RWPE2 (cell line): ENCODE results near the gene ASB16.

Experiments used
- ATAC-seq: fragments of 200-7000 bp; cut with Tn5 transposase; 3 replicates; pipeline ENCODE4 v1.9.1; 2021; ENCODE audit warnings: low read depth
- DNase-seq: peaks from one replicate; pipeline ENCODE4 v3.0.0-alpha.2; 2020; ENCODE audit warnings: low spot score
- H3K27ac ChIP-seq: fragments of 450-650 bp; 2 replicates; pipeline ENCODE4 v1.5.1; 2017; ENCODE audit warnings: mild to moderate bottlenecking; ENCODE audit not compliant: poor library complexity, severe bottlenecking
- H3K27me3 ChIP-seq: fragments of 250-450 bp; sonication (Bioruptor Pico); 2 replicates; pipeline ENCODE4 v1.5.1; 2021; ENCODE audit warnings: mild to moderate bottlenecking, moderate library complexity; ENCODE audit not compliant: insufficient read depth, poor library complexity, severe bottlenecking
- H3K36me3 ChIP-seq: fragments of 250-450 bp; sonication (Bioruptor Pico); 2 replicates; pipeline ENCODE4 v1.5.1; 2020; ENCODE audit warnings: low read depth, mild to moderate bottlenecking, moderate library complexity
- H3K4me1 ChIP-seq: fragments of 250-450 bp; sonication (Bioruptor Pico); 2 replicates; pipeline ENCODE4 v1.5.1; 2021; ENCODE audit warnings: mild to moderate bottlenecking, moderate library complexity; ENCODE audit not compliant: insufficient read depth, poor library complexity, severe bottlenecking
- H3K4me3 ChIP-seq: fragments of 250-450 bp; sonication (Bioruptor Pico); 2 replicates; pipeline ENCODE4 v1.5.1; 2021; ENCODE audit warnings: mild to moderate bottlenecking, moderate library complexity; ENCODE audit not compliant: severe bottlenecking
- H3K9me3 ChIP-seq: fragments of 250-450 bp; sonication (Bioruptor Pico); 2 replicates; pipeline ENCODE4 v1.5.1; 2021; ENCODE audit warnings: mild to moderate bottlenecking, moderate library complexity; ENCODE audit not compliant: severe bottlenecking
- CTCF ChIP-seq: fragments of 450-650 bp; IDR thresholded peaks from one replicate; pipeline ENCODE4 v1.5.1; 2017; ENCODE audit warnings: mild to moderate bottlenecking, moderate library complexity; ENCODE audit not compliant: poor library complexity, severe bottlenecking

The ASB16 gene

GRCh38 chr17:44218344-44219107 is 48.0 kb downstream of the ASB16 start:
- Histone ChIP-seq H3K27me3 (no peaks in the 10 kb centered on the region), H3K9me3 (no peaks in the 10 kb centered on the region), H3K4me1 (peaks cover 14% of the 10 kb centered on the region), H3K36me3 (peaks cover 31% of the 10 kb centered on the region), H3K27ac (peak overlapping the region; percentile 95), H3K4me3 (peak overlapping the region; percentile 83)
- ATAC-seq: peak; percentile 5; the same call in 2 of the 3 replicates
- peak; percentile 76 for TF ChIP-seq CTCF
- no peak for DNase-seq

- H3K9me3 ChIP-seq: no peaks in the 10 kb centered on the region
- H3K4me1 ChIP-seq: peaks cover 19% of the 10 kb centered on the region
- no peaks in the 10 kb centered on the region for H3K27me3 ChIP-seq
- H3K27ac ChIP-seq: peak overlapping the region; percentile 95
- ATAC-seq: peak; percentile 29
- no peak for DNase-seq
- H3K4me3 ChIP-seq: peak overlapping the region; percentile 83
- H3K36me3 ChIP-seq: peaks cover 31% of the 10 kb centered on the region
- TF ChIP-seq CTCF: no peak
These were observed 48.7 kb downstream of the ASB16 start for GRCh38 chr17:44219108-44219615.

- peak within 1 kb of the TSS; percentile 83 for H3K4me3 ChIP-seq
- H3K27me3 ChIP-seq: no peaks in the 10 kb centered on the region
- TF ChIP-seq CTCF: no peak
- peaks cover 19% of the 10 kb centered on the region for H3K4me1 ChIP-seq
- H3K27ac ChIP-seq: peak within 1 kb of the TSS; percentile 95
- DNase-seq: peak; percentile 70
- no peaks in the 10 kb centered on the region for H3K9me3 ChIP-seq
- H3K36me3 ChIP-seq: peaks cover 28% of the 10 kb centered on the region
- ATAC-seq: peak; percentile 2; the same call in 2 of the 3 replicates
These were observed 49.2 kb downstream of the ASB16 start, which contains the start of gene UBTF for GRCh38 chr17:44219616-44220212. TSS of gene UBTF (minus strand) at chr17:44219675. CDS start at chr17:44218229, 1,446 bp downstream.

- peaks cover 20% of the 10 kb centered on the region for H3K36me3 ChIP-seq
- DNase-seq (no peak), ATAC-seq (peak; percentile 7; the same call in 1 of the 3 replicates)
- no peaks in the 10 kb centered on the region for H3K27me3 ChIP-seq
- H3K9me3 ChIP-seq: no peaks in the 10 kb centered on the region
- H3K4me1 ChIP-seq: peaks cover 19% of the 10 kb centered on the region
- peak overlapping the region; percentile 95 for H3K27ac ChIP-seq
- H3K4me3 ChIP-seq: peak overlapping the region; percentile 83
- no peak for TF ChIP-seq CTCF
These were observed 49.9 kb downstream of the ASB16 start for GRCh38 chr17:44220213-44221083.
